HUES6 (cell line): ENCODE measurements around the gene OLIG1.

Experiments used
- H3K27ac ChIP-seq: 2 replicates; pipeline ENCODE4 v1.7.0; 2013; ENCODE audit warnings: low read depth, mild to moderate bottlenecking, low read length, inconsistent platforms
- H3K27me3 ChIP-seq: 2 replicates; pipeline ENCODE4 v1.6.1; 2013; ENCODE audit warnings: low read length; ENCODE audit not compliant: control insufficient read depth, insufficient read depth
- H3K36me3 ChIP-seq: 2 replicates; pipeline ENCODE4 v1.6.1; 2013; ENCODE audit warnings: low read length; ENCODE audit not compliant: control insufficient read depth, insufficient read depth
- H3K4me1 ChIP-seq: 2 replicates; pipeline ENCODE4 v1.6.1; 2013; ENCODE audit warnings: low read length; ENCODE audit not compliant: control insufficient read depth, insufficient read depth
- H3K4me3 ChIP-seq: 2 replicates; pipeline ENCODE4 v1.5.1; 2013; ENCODE audit warnings: low read depth, low read length
- H3K9ac ChIP-seq: one replicate; pipeline ENCODE4 v1.6.1; 2013; ENCODE audit warnings: mild to moderate bottlenecking, low read length
- H3K9me3 ChIP-seq: 2 replicates; pipeline ENCODE4 v1.6.1; 2013; ENCODE audit warnings: low read depth, low read length; ENCODE audit not compliant: control insufficient read depth, insufficient read depth

Gene OLIG1

DNA sequence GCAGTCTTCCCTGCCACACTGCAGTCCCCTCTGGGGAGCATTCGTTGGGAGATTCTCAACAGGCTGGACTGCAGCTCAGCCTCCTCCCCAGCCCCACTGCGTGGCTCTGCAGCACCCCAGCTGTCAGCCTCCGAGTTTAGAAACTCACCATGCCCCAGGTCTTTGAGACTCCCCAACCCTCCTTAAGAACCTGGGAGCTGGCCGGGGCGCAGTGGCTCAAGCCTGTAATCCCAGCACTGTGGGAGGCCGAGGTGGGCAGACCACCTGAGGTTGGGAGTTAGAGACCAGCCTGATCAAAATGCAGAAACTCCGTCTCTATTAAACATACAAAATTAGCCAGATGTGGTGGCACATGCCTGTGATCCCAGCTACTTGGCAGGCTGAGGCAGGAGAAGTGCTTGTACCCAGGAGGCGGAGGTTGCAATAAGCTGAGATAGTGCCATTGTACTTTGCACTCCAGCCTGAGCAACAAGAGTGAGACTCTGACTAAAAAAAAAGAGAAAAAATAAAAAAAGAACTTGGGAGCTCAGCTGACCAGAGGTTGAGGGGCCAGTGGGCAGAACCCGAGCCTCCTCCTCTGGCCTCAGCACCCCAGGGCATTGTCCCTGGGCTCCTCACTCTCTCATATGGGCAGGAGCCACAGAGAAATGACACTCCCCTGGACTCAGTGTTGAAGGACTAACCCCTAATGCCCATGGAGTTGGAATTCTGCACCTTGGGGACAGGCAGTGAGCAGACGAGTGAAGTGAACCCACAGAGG is 38.6 kb upstream of the OLIG1 start:
- Histone ChIP-seq H3K27me3 (peaks cover 99% of the 10 kb centered on the region), H3K9ac (no peak overlapping the region)

DNA sequence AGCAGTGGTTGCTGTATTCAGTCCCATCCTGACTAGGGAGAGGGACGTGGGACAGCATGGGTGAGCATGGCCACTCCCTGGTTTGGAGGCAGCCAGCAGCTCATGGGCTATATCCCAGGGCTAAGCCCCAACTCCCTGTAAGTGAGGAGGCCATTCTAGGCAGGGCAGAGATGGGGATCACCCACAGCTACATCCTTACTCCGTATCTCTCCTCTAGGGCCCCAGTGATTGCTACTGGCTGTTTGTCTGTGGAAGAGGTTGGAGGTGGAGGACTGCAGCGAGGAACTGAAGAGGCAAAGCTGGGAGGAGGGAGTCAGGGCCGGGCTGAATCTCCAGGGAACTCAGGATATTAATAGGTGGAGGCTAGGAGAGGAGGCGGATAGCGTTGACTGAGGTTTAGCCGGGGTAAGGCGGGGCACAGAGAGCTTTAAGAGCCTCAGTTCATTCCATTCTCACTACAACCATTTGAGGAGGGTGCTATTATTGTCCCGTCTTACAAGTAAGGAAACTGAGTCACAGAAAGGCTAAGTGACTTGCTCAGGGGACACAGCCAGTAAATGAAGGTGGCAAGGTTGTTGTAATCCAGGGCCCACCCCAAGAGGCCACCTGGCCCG is 37.4 kb upstream of the OLIG1 start:
- Histone ChIP-seq H3K9me3 (no peaks in the 10 kb centered on the region), H3K4me3 (no peak overlapping the region), H3K36me3 (no peaks in the 10 kb centered on the region), H3K4me1 (peaks cover 30% of the 10 kb centered on the region), H3K9ac (no peak overlapping the region), H3K27me3 (peaks cover 99% of the 10 kb centered on the region), H3K27ac (no peak overlapping the region)

More for the DNA sequence above, 38.6 kb upstream of the OLIG1 start:
- H3K4me3 ChIP-seq, result no peak overlapping the region
- peaks cover 34% of the 10 kb centered on the region for H3K4me1 ChIP-seq
- no peaks in the 10 kb centered on the region for H3K36me3 ChIP-seq
- H3K27ac ChIP-seq, result no peak overlapping the region
- no peaks in the 10 kb centered on the region for H3K9me3 ChIP-seq

DNA sequence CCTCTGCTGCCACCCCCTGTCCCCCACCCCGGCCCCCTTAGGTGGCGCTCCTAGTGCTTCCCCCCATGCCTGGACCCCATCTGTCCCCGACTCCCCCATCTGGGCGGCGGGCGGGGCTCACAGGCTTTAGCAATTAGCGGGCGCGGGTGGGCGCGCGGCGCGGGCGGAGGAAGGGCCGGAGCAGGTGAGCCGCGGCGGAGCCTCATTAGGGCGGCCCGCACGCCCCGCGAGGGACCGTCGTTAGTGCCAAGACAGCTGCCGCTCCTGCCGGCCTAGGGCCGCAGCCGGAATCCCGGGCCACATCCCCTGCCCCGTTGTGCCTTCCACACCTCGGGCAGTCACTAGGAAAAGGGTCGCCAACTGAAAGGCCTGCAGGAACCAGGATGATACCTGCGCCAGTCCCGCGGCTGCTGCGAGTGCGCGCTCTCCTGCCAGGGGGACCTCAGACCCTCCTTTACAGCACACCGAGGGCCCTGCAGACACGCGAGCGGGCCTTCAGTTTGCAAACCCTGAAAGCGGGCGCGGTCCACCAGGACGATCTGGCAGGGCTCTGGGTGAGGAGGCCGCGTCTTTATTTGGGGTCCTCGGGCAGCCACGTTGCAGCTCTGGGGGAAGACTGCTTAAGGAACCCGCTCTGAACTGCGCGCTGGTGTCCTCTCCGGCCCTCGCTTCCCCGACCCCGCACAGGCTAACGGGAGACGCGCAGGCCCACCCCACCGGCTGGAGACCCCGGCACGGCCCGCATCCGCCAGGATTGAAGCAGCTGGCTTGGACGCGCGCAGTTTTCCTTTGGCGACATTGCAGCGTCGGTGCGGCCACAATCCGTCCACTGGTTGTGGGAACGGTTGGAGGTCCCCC is 36.6 kb upstream of the OLIG1 start:
- Histone ChIP-seq H3K9me3 (no peaks in the 10 kb centered on the region), H3K27me3 (peaks cover 96% of the 10 kb centered on the region), H3K36me3 (no peaks in the 10 kb centered on the region), H3K27ac (no peak overlapping the region), H3K4me3 (peak overlapping the region; percentile 39), H3K4me1 (peaks cover 30% of the 10 kb centered on the region), H3K9ac (no peak overlapping the region)

DNA sequence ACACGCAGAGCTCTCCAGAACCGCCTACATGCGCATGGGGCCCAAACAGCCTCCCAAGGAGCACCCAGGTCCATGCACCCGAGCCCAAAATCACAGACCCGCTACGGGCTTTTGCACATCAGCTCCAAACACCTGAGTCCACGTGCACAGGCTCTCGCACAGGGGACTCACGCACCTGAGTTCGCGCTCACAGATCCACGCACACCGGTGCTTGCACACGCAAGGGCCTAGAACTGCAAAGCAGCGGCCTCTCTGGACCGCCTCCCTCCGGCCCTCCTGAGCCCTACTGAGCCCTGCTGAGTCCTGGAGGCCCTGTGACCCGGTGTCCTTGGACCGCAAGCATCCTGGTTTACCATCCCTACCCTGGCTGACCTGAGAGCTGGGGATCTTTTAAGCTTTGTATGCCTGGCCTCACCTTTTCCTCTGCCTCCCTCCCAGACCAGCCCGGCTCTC is 36.0 kb upstream of the OLIG1 start:
- Histone ChIP-seq H3K9ac (no peak overlapping the region), H3K36me3 (no peaks in the 10 kb centered on the region), H3K4me1 (peaks cover 25% of the 10 kb centered on the region), H3K27me3 (peaks cover 89% of the 10 kb centered on the region), H3K27ac (no peak overlapping the region), H3K4me3 (peak overlapping the region; percentile 39), H3K9me3 (no peaks in the 10 kb centered on the region)

DNA sequence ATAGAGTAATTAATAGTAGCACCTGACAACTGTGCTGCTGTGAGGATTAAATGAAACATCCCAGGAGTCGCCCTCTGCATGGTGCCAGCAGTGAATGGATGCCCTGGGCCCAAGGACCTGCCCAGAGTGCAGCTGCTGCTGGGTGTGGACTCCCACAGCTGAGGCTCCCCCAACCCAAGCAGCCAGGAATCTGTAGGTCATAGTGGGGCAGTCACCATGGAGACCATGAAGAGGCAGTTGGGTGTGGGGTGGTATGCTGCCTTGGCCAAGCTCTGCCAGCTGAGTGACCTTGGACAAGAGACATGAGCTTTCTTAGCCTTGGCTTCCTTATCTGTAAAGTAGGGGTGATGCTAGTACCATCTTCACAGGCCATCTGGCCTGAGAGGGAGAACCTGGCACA is 34.8 kb upstream of the OLIG1 start:
- peaks cover 78% of the 10 kb centered on the region for H3K27me3 ChIP-seq
- no peak overlapping the region for H3K4me3 ChIP-seq
- no peaks in the 10 kb centered on the region for H3K36me3 ChIP-seq
- no peak overlapping the region for H3K9ac ChIP-seq
- no peaks in the 10 kb centered on the region for H3K9me3 ChIP-seq
- H3K27ac ChIP-seq, result no peak overlapping the region
- peaks cover 14% of the 10 kb centered on the region for H3K4me1 ChIP-seq

DNA sequence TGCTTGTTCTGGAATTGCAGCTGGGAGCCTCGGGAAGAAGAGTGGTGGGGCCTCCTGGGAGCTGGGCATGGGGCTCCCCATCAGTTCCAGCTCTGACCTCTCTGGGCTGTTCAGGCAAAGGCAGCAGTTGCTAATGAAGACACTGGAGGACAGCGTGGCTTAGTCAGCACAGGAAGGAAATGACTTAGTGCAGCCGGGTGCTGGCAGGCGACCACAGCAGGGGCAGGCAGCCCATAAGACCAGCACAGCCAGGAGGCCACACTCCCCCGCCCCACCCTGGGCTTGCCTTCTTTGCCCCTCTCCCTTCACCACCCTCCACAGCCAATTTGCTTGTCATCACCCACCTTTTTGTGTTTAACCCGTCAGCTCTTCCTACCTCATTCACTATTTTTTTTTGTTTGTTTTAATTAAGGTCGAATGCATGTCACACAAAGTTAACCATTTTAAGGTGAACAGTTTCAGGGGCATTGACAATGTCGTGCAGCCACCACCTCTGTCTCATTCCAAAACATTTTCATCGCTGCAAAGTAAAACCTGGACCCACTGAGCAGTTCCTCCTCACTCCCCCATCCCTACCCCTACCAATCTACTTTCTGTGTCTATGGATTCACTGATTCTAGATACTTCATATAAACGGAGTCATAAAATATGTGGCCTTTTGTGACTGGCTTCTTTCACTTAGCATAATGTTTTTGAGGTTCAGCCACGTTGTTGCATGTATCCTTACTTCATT is 33.3 kb upstream of the OLIG1 start:
- Histone ChIP-seq H3K27me3 (peaks cover 73% of the 10 kb centered on the region), H3K4me3 (no peak overlapping the region), H3K27ac (no peak overlapping the region), H3K4me1 (peaks cover 14% of the 10 kb centered on the region), H3K36me3 (no peaks in the 10 kb centered on the region), H3K9me3 (no peaks in the 10 kb centered on the region), H3K9ac (no peak overlapping the region)

DNA sequence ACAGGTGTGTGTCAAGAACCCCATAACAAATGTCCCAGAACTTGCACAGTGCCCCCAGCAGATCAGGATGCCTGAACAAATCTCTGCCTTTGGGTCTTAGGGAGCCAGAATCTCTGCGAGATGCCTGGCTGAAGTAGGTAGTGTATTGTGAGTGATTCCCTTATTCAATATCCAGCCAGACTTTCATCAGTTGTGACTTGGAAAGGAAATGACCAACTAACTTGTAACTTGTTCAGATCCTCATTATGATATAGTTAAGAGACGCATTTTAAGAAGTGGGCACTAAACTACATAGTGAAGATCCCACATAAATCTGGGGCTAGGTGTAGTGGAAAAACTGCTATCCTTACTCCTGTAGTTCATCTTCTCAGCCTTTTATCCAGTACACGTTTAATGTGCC is 32.4 kb upstream of the OLIG1 start:
- H3K9ac ChIP-seq, result no peak overlapping the region
- H3K36me3 ChIP-seq, result no peaks in the 10 kb centered on the region
- peaks cover 72% of the 10 kb centered on the region for H3K27me3 ChIP-seq
- no peaks in the 10 kb centered on the region for H3K9me3 ChIP-seq
- H3K27ac ChIP-seq, result no peak overlapping the region
- H3K4me1 ChIP-seq, result peaks cover 14% of the 10 kb centered on the region
- H3K4me3 ChIP-seq, result no peak overlapping the region

DNA sequence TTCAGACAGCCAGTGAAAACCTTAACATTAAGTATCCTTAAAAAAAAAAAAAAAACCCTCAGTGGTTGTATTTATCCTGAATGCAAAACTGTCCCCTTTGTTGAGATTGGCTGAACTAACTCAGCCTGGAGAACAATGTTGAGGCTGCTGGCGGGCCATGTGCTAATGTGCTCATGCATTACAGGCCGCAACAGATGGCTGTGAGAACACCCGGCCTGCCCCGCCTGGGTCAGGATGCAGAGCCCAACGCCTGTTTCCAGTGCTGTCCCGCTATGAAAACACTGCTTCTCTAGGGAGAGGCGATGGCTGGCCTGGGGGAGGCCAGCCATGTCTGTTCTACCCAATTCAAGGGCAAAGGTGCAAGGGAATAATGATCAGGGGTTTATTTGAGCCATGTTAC is 30.4 kb upstream of the OLIG1 start:
- Histone ChIP-seq H3K4me3 (no peak overlapping the region), H3K36me3 (no peaks in the 10 kb centered on the region), H3K4me1 (peaks cover 11% of the 10 kb centered on the region), H3K9ac (no peak overlapping the region), H3K27ac (no peak overlapping the region), H3K9me3 (no peaks in the 10 kb centered on the region), H3K27me3 (peaks cover 72% of the 10 kb centered on the region)

DNA sequence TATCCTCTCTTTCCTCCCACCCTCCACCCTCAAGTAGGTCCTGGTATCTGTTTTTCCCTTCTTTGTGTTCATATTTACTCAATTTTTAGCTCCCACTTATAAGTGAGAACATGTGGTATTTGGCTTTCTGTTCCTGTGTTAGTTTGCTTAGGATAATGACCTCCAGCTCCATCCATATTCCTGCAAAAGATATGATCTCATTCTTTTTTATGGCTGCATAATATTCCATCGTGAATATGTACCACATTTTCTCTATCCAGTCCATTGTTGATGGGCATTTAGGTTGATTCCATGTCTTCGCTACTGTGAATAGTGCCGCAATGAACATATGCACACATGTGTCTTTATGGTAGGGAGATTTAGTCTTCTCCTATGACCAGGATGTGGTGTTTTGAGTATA is 29.7 kb upstream of the OLIG1 start:
- H3K27ac ChIP-seq, result no peak overlapping the region
- peaks cover 8% of the 10 kb centered on the region for H3K4me1 ChIP-seq
- H3K9ac ChIP-seq, result no peak overlapping the region
- no peaks in the 10 kb centered on the region for H3K36me3 ChIP-seq
- H3K27me3 ChIP-seq, result peaks cover 72% of the 10 kb centered on the region
- H3K9me3 ChIP-seq, result no peaks in the 10 kb centered on the region
- H3K4me3 ChIP-seq, result no peak overlapping the region

DNA sequence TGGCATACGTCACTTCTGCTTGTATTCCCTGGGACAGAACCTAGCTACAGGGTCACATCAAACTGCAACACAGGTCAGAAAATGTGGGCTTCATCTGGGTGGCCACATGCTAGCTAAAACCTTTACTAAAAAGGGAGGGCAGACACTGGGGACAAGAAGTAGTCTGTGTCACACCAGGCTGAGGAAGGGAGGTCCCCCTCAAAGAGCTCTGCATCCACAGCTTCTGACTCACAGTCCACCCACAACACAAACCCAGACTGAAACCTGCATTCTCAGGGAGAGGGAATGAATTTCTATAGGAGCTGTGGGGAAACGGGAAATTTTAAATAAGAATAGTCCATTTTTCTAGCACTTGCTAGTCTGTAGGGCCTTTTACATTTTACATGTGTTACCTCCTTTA is 28.0 kb upstream of the OLIG1 start:
- H3K9ac ChIP-seq, result no peak overlapping the region
- no peaks in the 10 kb centered on the region for H3K9me3 ChIP-seq
- no peaks in the 10 kb centered on the region; the same call in 1 of the 2 replicates for H3K4me1 ChIP-seq
- H3K36me3 ChIP-seq, result no peaks in the 10 kb centered on the region
- peaks cover 68% of the 10 kb centered on the region for H3K27me3 ChIP-seq
- H3K4me3 ChIP-seq, result no peak overlapping the region
- H3K27ac ChIP-seq, result no peak overlapping the region
